Astrocyte (in vitro differentiated cells and primary cell): ENCODE data around the gene KMT5C. TPM values are rescaled to one million over a fixed set of nuclear protein-coding genes. Genes with fewer than 3 reads are reported as not detected.
A peak's percentile ranks its signal among the peaks of the same experiment; 100 is the strongest.

Experiments used
- DNase-seq: peaks from one replicate; pipeline ENCODE4 v3.0.0-alpha.2; 2010; ENCODE audit warnings: low read depth
- FAIRE-seq: peaks from 2 replicates; lab custom pipeline; 2011; peaks lifted over from hg19 to GRCh38; lab: Jason Lieb, UNC
- H2AFZ ChIP-seq: 2 replicates; pipeline ENCODE4 v1.6.0; 2012; ENCODE audit warnings: low read depth, low read length, inconsistent platforms
- H3K27ac ChIP-seq: 2 replicates; pipeline ENCODE4 v1.5.1; 2011; ENCODE audit warnings: low read depth, low read length, inconsistent platforms
- H3K27me3 ChIP-seq: 2 replicates; pipeline ENCODE4 v1.6.0; 2011; ENCODE audit warnings: low read length, inconsistent platforms; ENCODE audit not compliant: insufficient read depth
- H3K36me3 ChIP-seq: 2 replicates; pipeline ENCODE4 v1.5.1; 2011; ENCODE audit warnings: low read length, inconsistent platforms; ENCODE audit not compliant: insufficient read depth
- H3K4me1 ChIP-seq: 2 replicates; pipeline ENCODE4 v1.5.1; 2011; ENCODE audit warnings: low read length, inconsistent platforms; ENCODE audit not compliant: insufficient read depth
- H3K4me2 ChIP-seq: 2 replicates; pipeline ENCODE4 v1.6.0; 2012; ENCODE audit warnings: low read length, inconsistent platforms
- H3K4me3 ChIP-seq: 2 replicates; pipeline ENCODE4 v1.5.1; 2011; ENCODE audit warnings: low read depth, mild to moderate bottlenecking, low read length, inconsistent platforms; ENCODE audit not compliant: insufficient read depth
- H3K79me2 ChIP-seq: 2 replicates; pipeline ENCODE4 v1.6.0; 2012; ENCODE audit warnings: mild to moderate bottlenecking, low read length, inconsistent platforms; ENCODE audit not compliant: insufficient read depth
- H3K9ac ChIP-seq: 2 replicates; pipeline ENCODE4 v1.6.0; 2012; ENCODE audit warnings: mild to moderate bottlenecking, low read length, inconsistent platforms
- H3K9me3 ChIP-seq: 2 replicates; pipeline ENCODE4 v1.5.1; 2012; ENCODE audit warnings: low read depth, mild to moderate bottlenecking, low read length, inconsistent platforms; ENCODE audit not compliant: insufficient read depth
- H4K20me1 ChIP-seq: 2 replicates; pipeline ENCODE4 v1.6.0; 2012; ENCODE audit warnings: low read length, inconsistent platforms; ENCODE audit not compliant: insufficient read depth
- H3K27ac Mint-ChIP-seq: one replicate; pipeline ENCODE4 v1.8.0; 2021; ENCODE audit warnings: mild to moderate bottlenecking, mixed read lengths; ENCODE audit not compliant: unreplicated experiment
- H3K27me3 Mint-ChIP-seq: one replicate; pipeline ENCODE4 v1.8.0; 2021; ENCODE audit warnings: low read depth, mixed read lengths; ENCODE audit not compliant: unreplicated experiment
- H3K36me3 Mint-ChIP-seq: one replicate; pipeline ENCODE4 v1.8.0; 2021; ENCODE audit warnings: low read depth, mixed read lengths; ENCODE audit not compliant: unreplicated experiment
- H3K4me1 Mint-ChIP-seq: one replicate; pipeline ENCODE4 v1.8.0; 2021; ENCODE audit warnings: low read depth, mixed read lengths; ENCODE audit not compliant: unreplicated experiment
- H3K4me3 Mint-ChIP-seq: one replicate; pipeline ENCODE4 v1.8.0; 2021; ENCODE audit warnings: mild to moderate bottlenecking, moderate library complexity, mixed read lengths; ENCODE audit not compliant: unreplicated experiment
- H3K9me3 Mint-ChIP-seq: one replicate; pipeline ENCODE4 v1.8.0; 2021; ENCODE audit warnings: mild to moderate bottlenecking, mixed read lengths; ENCODE audit not compliant: unreplicated experiment
- CTCF ChIP-seq: IDR thresholded peaks from 2 replicates; pipeline ENCODE4 v1.5.1; 2011; ENCODE audit warnings: low read depth, mild to moderate bottlenecking, inconsistent platforms, low read length, moderate library complexity; ENCODE audit not compliant: insufficient read depth
- EZH2 ChIP-seq: IDR thresholded peaks from 2 replicates; pipeline ENCODE4 v1.6.1; 2012; ENCODE audit warnings: mild to moderate bottlenecking, low read length, inconsistent platforms; ENCODE audit not compliant: insufficient read depth
- total RNA-seq: library from RNA; stranded (reverse); gene quantifications from 2 replicates; pipeline ENCODE4 v1.2.1, GENCODE V29; 2021

The KMT5C gene
- total RNA-seq, 1 donor from 2014 or later: 14.6 TPM

GRCh38 chr19:55391191-55391670 is 51.6 kb downstream of the KMT5C start:
- Histone ChIP-seq H3K36me3 (peaks cover 30% of the 10 kb centered on the region), H3K79me2 (peaks cover 44% of the 10 kb centered on the region), H3K4me1 (peaks cover 39% of the 10 kb centered on the region), H3K4me3 (no peak overlapping the region), H2AFZ (no peak overlapping the region), H3K4me2 (no peak overlapping the region), H3K9ac (no peak overlapping the region), H3K27me3 (no peaks in the 10 kb centered on the region), H3K9me3 (no peaks in the 10 kb centered on the region), H4K20me1 (peaks cover 72% of the 10 kb centered on the region), H3K27ac (no peak overlapping the region)
- Mint-ChIP-seq H3K9me3 (no peaks in the 10 kb centered on the region), H3K27ac (no peak overlapping the region), H3K4me3 (peak overlapping the region; percentile 34), H3K4me1 (peaks cover 42% of the 10 kb centered on the region), H3K36me3 (peaks cover 24% of the 10 kb centered on the region), H3K27me3 (no peaks in the 10 kb centered on the region)
- DNase-seq (no peak), FAIRE-seq (no peak)
- TF ChIP-seq CTCF: no peak
- no peak for TF ChIP-seq EZH2

GRCh38 chr19:55391702-55392615 is 52.3 kb downstream of the KMT5C start:
- Histone ChIP-seq H3K27me3 (no peaks in the 10 kb centered on the region), H2AFZ (no peak overlapping the region), H3K4me3 (no peak overlapping the region), H3K9ac (no peak overlapping the region), H3K79me2 (peaks cover 37% of the 10 kb centered on the region), H3K4me2 (no peak overlapping the region), H3K9me3 (no peaks in the 10 kb centered on the region), H3K36me3 (peaks cover 29% of the 10 kb centered on the region), H3K27ac (no peak overlapping the region), H4K20me1 (peaks cover 64% of the 10 kb centered on the region), H3K4me1 (peaks cover 37% of the 10 kb centered on the region)
- Mint-ChIP-seq H3K27me3 (no peaks in the 10 kb centered on the region), H3K27ac (no peak overlapping the region), H3K9me3 (no peaks in the 10 kb centered on the region), H3K4me3 (peak overlapping the region; percentile 34), H3K4me1 (peaks cover 42% of the 10 kb centered on the region), H3K36me3 (peaks cover 22% of the 10 kb centered on the region)
- TF ChIP-seq CTCF: no peak
- FAIRE-seq: no peak
- no peak for DNase-seq
